ENCODE measurements around the gene HOXB5.
A peak's percentile ranks its signal among the peaks of the same experiment; 100 is the strongest.

HOXB5 gene

DNA sequence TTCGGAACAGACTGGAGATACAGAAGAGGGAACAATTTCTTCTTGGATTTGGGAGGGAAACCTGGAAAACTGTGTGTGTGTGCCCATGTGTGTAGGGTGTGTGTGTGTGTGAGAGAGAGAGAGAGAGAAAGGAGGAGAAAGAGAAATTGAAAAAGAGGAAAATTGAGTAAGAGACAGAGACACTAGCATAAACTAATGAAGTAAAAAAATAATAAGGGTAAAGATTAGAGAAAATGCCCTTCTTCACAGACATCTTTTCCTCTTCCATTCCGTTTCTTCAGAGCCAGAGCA lies 34.8 kb downstream of the HOXB5 start:
- no peak for DNase-seq (ENCODE audit: low read depth)
- H3K4me3 ChIP-seq (ENCODE audit: low read depth, low read length): no peak overlapping the region
- TF ChIP-seq CTCF (IDR thresholded peaks at IDR 0.05; ENCODE audit: control insufficient read depth, extremely low read depth, insufficient read depth): no peak

GRCh38 chr17:48558057-48558830 lies 35.3 kb downstream of the HOXB5 start:
- no peak for DNase-seq (ENCODE audit: low read depth)
- TF ChIP-seq CTCF (IDR thresholded peaks at IDR 0.05; ENCODE audit: control insufficient read depth, extremely low read depth, insufficient read depth): no peak
- no peak overlapping the region for H3K4me3 ChIP-seq (ENCODE audit: low read depth, low read length)

DNA sequence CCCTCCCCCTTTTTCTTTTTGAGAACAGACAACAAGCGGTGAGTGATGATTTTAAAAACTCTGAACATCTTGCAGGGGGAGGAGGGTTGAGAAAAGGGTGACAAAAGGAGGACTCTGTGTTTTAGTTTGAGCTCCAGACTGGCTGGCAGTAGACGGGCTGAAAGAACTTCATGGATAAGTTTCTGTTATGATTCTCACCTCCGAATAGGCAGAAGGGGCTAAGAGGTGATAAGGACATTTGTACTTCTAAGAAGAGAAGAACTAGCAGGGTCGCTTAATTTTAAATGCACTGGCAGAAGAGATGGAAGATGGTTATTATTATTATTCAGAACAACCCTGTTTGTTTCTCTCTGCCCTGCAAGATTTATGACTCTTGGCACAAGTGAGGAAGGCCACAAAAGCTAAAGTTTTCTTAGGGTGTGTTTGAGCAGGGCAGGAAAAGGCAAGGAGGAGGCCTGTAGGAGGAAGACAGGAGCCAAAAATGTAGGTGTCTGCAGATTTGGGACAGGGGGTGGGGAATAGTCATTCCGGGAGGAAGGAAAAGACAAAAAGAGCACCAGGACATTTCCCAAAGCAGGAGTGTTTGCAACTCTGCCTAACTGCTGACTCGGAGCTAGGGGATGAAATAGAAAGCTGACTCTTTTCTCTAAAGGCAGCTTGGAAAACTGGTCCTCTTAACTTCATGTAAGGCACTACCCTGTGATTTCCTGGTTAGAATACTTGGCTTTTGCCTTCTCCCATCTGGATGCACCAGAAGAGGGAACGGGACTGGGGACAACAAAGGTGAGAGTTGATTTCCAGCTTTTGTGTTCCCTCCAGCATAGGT lies 36.8 kb downstream of the HOXB5 start:
- TF ChIP-seq CTCF (IDR thresholded peaks at IDR 0.05; ENCODE audit: control insufficient read depth, extremely low read depth, insufficient read depth): no peak
- no peak overlapping the region for H3K4me3 ChIP-seq (ENCODE audit: low read depth, low read length)
- no peak for DNase-seq (ENCODE audit: low read depth)

GRCh38 chr17:48556229-48556575 lies 37.4 kb downstream of the HOXB5 start:
- no peak overlapping the region for H3K4me3 ChIP-seq (ENCODE audit: low read depth, low read length)
- DNase-seq (ENCODE audit: low read depth): no peak
- TF ChIP-seq CTCF (IDR thresholded peaks at IDR 0.05; ENCODE audit: control insufficient read depth, extremely low read depth, insufficient read depth): no peak

- peak; percentile 40 for DNase-seq (ENCODE audit: low read depth)
- no peak for TF ChIP-seq CTCF (IDR thresholded peaks at IDR 0.05; ENCODE audit: control insufficient read depth, extremely low read depth, insufficient read depth)
- peak overlapping the region; percentile 36 for H3K4me3 ChIP-seq (ENCODE audit: low read depth, low read length)
Measured at GRCh38 chr17:48555258-48556228, 38.0 kb downstream of the HOXB5 start.

DNA sequence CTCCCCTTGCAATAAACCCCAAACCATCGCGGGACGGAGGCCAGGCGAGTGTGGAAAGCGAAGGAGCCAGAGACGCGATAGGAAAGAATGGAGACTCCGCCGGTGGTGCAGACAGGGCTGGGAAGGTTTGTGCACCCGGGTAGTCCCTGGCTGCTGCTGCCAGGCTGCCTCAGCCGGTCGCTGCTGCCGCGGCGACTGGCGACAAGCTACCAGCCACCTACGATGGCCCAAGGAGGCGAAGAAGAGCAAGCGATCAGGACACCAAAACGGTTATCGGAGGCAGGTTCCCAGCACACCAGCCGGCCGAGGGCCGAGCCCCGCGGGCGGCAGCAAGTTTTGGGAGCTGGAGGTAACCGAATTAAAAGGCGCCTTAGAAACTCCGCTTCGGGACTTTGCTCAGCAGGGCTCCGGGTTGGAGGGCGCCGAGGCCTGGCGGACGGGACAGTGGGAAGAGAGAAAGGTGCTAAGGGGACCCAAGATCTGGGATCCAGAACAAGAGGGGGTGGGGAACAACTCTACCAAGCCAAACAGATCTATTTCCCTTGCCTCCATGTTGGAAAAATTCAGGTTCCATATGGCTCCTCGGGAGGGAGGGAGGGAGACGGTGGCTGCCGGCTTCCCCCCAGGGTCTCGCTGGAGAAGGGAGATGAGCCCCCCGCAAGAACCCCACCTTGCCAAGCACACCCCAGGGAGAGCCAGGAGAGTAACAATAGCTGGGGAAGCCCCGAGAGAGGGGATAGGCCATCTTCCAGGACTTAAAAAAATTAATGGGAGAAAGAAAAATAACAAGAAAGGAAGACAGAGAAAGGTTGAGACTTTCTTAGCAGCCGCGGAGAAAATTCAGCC lies 38.9 kb downstream of the HOXB5 start:
- TF ChIP-seq CTCF (IDR thresholded peaks at IDR 0.05; ENCODE audit: control insufficient read depth, extremely low read depth, insufficient read depth): no peak
- peak overlapping the region; percentile 36 for H3K4me3 ChIP-seq (ENCODE audit: low read depth, low read length)
- DNase-seq (ENCODE audit: low read depth): no peak

Measured in LNCaP clone FGC (cell line).